Fibroblast of the conjunctiva (primary cell): ENCODE measurements around the gene PLSCR4.
A peak's percentile ranks its signal among the peaks of the same experiment; 100 is the strongest.
"Not testable (repeated sequence)": the region's sequence is repeated elsewhere in the genome, so short reads cannot be mapped to it uniquely, and the experiment has no call there.

Experiments used
- DNase-seq: peaks from one replicate; pipeline ENCODE4 v3.0.0-alpha.2; 2010; ENCODE audit warnings: low read depth

The PLSCR4 gene

DNA sequence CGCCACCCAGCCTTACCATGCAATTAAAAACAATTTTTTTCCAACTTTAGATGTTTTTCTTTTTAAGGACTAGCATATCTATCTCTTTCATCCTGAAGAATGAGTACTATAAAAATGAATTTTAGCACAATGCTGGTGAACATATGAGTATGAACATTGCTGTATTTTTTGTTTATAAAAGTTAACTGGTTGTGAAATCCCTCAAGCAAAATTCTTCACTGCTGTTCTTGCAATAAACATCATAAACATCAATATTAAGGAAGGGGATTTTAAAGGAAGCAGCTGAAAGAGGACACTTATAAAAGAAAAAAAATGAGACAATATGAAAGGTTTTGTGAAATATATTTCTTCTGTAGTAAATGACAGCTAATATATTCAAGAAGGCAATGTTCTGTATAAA, 3.0 kb downstream of the PLSCR4 start:
- no peak for DNase-seq

DNA sequence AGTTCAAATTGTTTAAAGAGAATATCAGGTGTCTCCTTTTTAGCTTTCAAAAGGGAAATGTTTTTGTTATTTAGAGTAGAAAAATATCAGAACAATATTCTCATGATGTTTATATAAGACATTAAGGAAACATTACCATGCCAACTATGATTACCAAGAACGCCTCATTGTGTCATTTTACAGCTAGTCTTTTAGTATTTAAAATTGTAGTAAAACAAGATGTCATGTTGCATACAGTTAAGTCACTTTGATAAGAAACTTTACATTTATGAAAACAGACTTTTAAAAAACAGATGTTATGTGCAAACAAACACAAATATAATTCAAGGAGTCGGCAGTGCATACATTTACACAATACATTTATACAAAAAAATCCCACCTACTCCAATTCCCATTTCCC, 4.4 kb downstream of the PLSCR4 start:
- DNase-seq: no peak

DNA sequence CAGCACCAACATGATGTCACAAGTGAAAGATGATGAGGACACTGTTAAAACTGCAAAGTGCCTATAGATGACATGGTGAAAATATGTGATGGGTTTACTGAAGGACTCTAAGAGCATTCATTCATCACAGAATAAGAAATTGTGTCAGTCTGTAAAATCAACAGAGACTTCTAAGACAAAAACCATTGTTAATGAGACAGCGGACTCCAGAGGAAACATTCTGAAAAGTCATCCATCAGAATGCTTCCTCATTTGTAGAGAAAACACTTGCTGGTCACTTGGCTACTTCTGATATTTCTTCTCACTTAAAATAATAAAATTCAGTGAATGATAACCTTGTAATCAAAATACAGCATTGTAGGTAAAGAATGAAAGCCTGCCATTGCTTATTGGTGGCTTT, 7.3 kb downstream of the PLSCR4 start:
- DNase-seq: no peak

DNA sequence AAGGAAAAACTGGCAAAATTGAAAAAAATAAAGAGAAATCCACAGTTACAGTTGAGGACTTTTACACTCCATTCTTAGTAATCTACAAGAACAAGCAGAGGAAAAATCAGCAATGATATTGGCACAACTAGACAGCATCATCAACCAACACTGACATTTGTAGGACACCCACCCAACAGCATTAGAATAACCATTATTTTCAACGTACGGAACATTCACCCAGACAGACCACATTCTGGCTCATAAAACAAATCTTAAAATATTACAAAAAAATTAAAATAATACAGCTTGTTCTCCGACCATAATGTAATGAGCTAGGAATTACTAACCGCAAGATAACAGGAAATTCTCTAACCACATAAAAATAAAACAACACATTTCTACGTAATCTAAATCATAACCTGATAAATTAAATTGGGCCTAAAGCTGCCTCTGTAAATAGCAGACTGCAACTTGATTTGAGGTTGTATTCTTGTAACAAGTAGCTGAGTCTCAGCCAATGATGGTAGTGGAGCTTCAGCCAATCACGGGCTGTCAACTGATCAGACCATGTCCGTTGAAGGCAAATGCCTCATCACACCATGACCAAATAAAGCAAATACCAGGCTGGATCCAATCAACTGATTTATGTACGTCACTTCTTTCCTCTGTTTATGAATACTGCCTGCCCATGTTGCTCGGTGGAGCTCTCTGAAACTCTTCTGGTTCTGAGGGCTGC, 9.2 kb downstream of the PLSCR4 start:
- peak; percentile 56 for DNase-seq

DNA sequence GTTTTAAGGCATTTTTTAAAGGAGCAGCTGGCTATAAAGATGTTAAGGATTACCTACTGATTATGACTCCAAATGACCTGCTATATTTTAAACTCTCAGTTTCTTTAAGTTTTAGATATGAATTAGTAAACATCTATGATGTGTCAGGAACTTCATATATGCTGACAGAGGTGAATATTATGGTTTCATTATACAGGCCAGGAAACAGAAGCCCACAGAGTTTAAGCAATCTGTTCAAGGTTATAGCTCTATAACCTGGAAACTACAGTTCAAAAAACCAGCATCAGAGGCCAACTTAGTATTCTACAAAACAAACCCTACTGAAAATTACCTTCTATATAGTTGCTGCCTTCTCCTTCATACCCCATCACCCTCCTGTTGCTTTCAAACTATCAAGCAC, 17.4 kb downstream of the PLSCR4 start:
- DNase-seq: no peak

DNA sequence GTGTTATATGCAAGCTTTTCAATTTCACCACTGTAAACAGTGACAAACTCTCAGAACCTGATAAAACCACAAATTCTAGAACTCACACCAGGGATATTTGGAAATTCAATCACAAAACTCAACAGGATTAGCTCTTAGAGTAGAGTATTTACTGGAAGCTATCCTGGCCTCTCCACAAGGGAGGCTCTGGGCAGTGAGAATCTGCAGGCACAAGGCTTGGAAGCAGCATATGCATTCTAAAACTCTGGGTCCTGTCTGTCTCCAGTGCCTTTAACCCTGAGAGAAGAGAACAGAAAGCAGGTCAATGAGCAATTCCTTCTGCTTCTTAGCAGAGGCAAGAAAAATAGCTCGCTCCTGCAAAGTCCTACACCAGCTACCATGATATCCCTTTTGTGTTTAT, 23.4 kb downstream of the PLSCR4 start:
- DNase-seq: no peak

DNA sequence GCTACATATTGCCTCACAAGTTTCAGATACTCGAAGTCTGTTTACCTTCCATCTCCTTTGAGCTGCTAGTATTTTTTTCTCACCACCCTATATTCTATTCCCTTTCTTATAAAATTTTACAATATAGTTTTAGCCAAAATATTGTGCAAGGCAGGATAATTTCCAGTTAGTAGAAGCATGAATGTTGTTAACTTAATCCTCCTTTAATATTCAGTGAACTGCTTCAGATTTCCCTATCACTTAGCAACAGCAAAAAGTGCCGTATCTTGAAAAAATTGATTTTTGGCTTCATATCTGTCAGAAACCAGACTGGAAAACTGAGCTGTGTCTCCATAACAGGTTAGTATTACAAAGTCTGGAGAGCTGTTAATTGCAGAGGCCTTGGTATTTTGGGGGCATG, 24.0 kb downstream of the PLSCR4 start:
- no peak for DNase-seq

DNA sequence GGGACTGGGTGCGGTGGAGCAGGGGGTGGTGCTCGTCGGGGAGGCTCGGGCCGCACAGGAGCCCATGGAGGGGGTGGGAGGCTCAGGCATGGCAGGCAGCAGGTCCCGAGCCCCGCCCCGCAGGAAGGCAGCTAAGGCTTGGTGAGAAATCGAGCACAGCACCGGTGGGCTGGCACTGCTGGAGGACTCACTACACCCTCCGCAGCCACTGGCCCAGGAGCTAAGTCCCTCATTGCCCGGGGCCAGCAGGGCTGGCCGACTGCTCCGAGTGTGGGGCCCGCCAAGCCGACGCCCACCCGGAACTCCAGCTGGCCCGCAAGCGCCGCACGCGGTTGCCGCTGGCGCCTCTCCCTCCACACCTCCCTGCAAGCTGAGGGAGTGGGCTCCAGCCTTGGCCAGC, 25.4 kb downstream of the PLSCR4 start:
- not testable (repeated sequence) for DNase-seq

DNA sequence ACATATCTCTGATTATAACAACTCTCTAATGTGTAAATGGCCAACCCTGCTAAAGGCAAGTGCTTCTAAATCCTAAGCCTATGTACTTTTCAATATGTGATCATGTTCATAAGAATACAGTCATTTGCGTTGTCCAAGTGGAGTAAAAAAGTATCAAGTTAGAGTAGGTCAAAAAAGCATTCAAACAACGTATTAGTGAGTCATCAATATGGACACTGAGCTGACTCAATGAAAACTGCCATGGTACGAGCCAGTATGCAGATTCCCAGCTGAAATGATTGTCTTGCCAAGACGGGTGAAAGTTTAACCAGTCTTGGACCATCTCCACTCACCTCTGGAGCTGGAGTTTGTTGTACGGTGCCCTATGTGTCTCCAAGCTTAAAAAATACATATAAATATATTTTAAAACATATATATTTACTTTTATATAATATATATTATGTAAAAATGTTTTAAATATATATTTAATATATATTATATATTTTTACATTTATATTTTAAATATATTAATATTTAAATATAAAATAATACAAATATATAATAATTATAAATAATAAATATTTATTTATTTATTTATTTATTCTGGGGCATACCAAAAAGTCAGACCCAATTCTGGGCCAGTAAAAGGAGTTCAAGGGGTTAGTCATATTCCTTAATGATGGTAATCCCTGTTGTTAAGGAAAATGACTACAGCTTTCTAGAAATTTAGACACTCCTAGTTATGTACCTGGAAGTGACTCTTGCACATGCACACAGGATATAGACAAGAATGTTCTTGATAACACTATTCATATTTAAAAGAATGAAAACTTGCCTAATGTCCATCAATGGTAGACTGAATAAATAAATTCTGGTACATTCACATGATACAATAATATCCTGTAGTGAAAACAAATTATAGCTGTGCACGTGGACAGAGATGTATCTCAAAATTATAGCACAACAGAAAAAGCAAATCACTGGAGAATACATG, 27.2 kb downstream of the PLSCR4 start:
- DNase-seq: peak; percentile 22

DNA sequence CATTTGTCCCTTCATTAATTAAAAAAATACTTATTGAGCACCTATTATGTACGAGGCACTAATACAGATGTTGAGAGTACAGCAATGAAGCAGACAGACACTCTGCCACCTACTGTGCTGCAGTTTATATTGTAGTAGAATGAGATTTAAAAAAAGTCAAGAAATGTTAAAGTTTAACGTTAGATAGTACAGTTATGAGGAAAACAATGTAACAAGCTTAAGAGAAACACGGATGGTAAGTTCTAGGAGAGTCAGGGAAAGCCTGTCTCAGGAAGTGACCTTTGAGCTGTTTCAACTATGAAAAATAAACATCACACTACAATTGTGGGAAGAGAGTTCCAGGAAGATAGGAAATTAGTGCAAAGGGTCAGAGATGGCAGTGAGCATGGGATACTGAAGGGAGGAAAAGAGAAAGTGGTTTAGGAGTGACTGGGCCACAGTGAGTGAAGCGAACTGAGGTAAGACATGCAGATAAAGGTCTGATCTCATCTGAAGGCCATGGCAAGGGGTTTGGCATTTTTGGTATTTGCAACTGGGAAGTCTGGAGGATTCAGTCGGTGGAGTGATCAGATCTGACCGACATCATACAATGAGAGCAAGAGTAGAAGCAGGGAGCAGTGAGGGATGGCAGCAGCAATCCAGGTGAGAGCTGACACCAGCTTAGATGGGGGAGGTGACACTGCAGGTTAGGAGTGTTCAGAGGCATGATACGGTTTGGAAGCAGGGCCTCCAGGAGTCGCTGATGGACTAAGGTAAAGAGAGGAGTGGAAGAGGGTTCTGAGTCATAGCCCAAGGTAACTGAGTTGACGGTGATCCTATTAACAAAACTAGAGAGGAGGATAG, 28.5 kb downstream of the PLSCR4 start:
- no peak for DNase-seq

DNA sequence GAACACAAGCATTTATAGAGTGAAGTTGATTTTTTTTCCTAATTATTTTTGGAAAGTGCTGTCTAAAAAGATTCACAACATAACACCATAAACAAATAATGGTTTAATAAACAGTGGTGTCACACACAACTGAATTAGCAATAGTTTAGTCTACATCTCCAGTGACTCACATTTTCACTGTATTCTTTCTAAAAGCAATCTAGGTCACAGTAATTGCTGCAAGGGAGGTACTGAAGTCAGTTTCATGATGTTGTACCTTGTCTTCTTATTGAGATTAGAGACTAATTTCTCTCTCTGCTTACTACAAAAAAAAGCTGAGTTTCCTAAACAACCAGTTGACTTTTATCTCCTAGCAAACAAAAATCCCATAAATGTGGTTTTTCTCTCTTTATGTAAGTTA, 29.6 kb downstream of the PLSCR4 start:
- DNase-seq: no peak

DNA sequence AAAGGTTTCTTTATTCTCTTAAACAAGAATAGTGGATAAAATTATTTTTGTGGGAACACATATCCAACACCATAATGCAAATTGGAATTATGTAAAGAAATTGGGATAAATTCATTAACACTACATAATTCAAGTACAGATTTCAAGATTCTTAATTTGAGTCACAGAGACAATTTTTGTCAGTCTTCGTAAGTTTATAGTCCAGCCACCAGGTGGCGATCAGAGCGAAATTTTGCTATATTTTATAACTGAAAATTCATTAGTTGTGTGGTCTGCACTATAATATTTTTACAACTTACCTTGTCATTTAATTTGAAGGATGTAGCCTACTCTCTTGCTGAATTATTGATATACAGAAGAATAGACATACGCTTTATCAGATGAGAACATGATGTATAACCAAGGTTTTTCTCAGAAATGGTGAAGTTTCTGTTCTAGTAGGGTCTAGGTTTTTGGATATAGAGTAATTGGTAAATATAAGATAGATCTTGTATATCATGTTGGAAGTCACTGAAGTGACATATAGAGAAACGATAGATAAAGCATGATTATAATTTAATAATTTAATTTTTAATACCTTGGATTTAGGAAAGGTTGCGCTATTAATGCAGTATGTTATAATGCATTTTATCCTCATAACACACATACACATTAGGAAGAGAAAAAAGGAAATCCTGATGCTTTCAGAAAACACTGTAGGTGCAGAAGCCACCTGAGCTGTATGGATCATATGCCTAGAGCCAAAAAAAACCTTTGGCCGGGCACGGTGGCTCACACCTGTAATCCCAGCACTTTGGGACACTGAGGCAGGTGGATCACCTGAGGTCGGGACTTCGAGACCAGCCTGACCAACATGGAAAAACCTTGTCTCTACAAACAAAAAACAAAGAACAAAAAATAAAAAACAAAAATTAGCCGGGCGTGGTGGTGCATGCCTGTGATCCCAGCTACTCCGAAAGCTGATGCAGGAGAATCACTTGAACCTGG, 31.7 kb downstream of the PLSCR4 start:
- DNase-seq: peak; percentile 40

DNA sequence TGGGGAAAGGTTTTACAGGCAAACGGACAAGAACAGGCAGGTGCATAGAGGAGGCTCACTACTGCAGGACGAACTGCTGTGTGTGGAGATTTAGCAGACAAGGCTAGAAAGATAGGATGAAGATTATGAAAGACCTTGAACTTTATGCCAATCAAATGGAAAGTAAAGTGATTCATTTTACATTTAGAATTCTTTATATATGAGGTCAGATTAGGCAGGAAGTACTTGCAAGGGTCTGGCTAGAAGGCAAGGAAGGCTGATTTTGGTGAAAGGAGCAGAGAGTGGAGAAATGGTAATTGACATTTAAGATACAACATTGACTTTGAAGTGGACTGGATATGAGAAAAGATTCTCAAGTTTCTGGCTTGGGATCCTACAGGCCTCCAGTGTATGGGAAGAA, 33.6 kb downstream of the PLSCR4 start:
- no peak for DNase-seq

DNA sequence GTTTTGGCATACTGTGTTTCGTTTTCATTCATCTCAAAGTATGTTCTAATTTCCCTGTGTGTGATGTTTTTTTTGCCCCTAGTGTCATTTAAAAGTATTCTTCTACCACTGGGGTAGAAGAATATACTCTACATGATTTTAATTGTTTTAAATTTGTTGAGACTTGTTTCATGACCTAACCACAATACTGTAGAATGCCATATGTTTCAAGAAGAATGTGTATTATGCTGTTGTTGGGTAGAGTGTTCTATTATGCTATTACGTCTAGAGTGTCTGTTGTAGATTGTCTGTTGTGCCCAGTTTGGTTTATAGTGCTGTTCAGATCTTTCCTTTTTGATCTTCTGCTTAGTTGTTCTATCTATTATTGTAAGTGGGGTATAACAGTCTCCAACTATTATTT, 36.4 kb downstream of the PLSCR4 start:
- DNase-seq: no peak

DNA sequence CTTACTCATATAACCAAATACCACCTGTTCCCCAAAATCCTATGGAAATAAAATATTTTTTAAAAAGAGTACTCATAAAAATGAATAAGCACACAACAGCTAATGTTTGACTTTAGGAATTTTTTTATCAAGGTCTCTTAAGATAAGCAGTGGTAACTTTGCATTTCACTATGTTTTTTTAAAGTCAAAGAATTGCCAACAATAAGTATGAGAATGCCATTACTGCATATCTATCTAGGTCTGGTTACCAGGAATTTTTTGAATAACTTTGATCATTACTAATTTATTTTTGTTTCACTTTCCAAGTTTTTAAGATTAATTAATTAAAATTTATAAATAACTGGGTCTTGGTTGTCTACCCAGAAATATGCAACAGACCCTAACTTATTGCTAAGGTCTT, 41.5 kb downstream of the PLSCR4 start:
- DNase-seq: no peak

DNA sequence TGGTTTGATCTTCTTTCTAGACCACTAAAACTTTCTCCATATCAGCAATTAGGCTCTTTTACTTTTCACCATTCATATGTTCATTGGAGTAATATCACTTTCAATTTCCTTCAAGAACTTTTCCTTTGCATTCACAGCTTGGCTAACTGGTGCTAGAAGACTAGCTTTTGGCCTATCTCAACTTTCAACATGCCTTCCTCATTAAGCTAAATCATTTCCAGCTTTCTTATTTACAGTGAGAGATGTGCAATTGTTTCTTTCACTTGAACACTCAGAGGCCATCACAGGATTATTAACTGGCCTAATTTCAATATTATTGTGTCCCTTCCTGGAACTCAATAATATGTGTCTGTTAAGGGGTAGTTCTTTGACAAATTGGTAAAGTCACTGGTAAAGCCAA, 47.1 kb downstream of the PLSCR4 start:
- DNase-seq: peak; percentile 14

DNA sequence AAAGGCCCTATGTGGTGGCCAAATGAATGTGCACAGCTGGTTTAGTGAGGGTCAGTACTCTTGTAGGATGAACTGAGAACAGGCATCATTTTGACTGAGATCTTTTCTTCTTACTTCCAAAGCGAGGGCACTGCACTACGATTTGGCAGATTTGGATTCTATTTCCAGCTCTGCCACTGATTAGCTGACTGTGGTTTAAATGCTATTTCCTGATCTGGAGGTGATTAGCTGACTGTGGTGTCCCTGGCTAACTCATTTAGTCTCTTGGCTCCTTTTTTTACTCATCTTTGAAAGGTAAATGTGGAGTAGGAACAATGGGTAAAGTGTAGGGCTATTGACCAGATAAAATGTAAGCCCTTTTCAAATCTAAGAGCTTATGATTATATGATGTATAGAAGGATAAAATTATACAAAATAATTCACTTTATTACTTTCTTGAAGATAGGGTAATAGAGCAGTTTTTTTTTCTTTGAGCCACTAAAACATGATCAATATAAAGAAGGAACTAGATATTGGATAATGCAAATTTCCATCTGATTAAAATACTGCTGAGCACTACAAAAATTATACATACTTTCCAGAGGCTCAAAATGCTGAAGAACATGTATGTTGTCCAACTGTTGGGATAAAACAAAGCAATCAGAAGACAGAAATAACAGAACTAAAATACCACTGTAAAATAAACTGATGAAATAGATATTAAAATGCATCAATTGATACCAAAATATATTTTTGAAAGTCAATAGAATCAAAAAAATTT, 50.3 kb downstream of the PLSCR4 start:
- no peak for DNase-seq

DNA sequence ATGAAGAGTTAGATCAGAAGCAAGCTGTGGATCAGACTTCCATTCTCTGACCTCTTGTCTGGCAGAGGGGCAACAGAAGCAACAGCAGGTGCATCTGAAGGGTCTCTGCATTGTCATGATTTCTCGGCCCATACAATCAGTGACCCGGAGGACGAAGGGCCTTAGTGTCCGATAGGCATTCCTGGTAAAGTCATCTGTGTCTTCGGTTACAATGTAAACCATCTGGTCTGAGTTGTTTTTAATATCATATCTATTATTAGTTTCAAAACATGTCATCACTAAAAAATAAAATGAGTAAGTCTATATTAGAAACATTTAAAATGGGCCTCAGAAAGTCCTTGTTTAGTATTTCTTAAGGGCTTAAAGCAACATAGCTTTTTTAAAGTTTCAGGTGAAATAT, 51.1 kb downstream of the PLSCR4 start:
- no peak for DNase-seq

DNA sequence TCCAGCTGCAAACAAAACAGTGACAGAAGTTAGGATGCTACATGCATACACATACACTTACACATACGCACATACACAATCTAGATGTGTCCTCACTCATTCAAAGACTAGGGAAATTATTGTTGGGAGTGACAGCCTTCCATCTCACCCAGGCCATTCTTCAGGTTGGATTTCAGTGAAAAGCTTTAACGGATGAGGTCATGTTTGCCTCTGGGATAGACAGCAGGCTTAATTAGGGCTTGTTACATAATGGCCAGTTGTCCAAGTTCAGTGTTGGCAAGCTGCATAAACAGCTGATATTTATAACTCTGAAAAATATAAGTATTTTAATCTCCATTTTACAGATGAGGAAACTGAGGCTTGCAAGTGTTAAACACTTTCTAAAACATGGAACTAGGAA, 54.1 kb downstream of the PLSCR4 start:
- DNase-seq: no peak

DNA sequence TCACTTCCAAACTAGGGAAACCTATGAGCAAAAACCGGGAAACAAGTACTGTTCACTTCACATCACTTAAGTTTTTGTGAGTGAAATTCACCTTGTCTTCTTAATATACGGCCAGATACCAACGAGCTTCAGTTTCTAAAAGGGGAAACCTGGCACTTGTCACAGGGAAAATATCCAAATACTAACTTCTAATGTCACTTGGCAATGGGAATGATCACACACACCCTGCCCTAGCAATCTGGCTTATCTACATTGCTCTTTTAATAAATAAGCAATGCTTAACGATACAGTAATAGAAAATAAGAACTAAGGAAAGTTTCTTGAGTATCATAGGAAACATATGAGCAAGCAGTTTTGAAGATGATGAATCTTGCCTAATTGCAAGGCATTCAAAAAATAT, 55.3 kb downstream of the PLSCR4 start:
- DNase-seq: no peak

DNA sequence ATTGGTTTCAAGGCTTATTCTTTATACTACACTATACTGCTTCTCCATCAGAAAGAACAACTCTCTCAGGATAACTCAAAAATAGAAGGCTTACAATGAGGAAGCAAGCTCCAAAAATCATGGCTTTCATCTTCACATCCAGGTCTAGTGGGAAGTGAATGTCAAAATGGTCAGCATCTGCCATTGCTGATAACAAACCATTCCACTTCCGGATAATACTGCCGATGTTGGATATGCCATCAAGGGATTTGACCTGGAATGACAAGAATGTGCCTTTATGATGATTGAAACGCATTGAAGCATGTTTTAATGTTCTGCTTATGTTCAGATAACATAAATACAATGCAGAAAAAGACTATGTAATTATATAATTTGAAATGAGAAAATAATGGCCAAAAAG, 55.9 kb downstream of the PLSCR4 start:
- DNase-seq: no peak
